HL-60 (cell line): Measurements from ENCODE around the gene NPM1.

Experiments used
- DNase-seq, 2 experiments: peaks; one replicate each; pipeline ENCODE4 v3.0.0-alpha.2; 2010 to 2020; ENCODE audit warnings: low read depth in 1 of 2, low spot score in 1 of 2
- H3K27ac ChIP-seq: fragments of 250-450 bp; sonication (Bioruptor Pico); replicated peaks from 2 replicates; pipeline ENCODE4 v1.5.1; 2020; ENCODE audit warnings: mild to moderate bottlenecking, moderate library complexity
- H3K27me3 ChIP-seq: fragments of 250-450 bp; sonication (Bioruptor Pico); 2 replicates; pipeline ENCODE4 v1.5.1; 2021; ENCODE audit warnings: mild to moderate bottlenecking, moderate library complexity; ENCODE audit not compliant: insufficient read depth, poor library complexity, severe bottlenecking
- H3K4me3 ChIP-seq: replicated peaks from 2 replicates; pipeline ENCODE4 v1.5.1; 2011; ENCODE audit warnings: mild to moderate bottlenecking, control low read depth, low read length; ENCODE audit not compliant: insufficient read depth
- CTCF ChIP-seq: IDR thresholded peaks from one replicate; pipeline ENCODE4 v1.5.1; 2011; ENCODE audit warnings: low read length, control low read depth, inconsistent platforms; ENCODE audit not compliant: insufficient read depth
- GABPA ChIP-seq: IDR thresholded peaks from 2 replicates; pipeline ENCODE4 v1.6.1; 2012; ENCODE audit warnings: low read depth
- POLR2AphosphoS5 ChIP-seq: IDR thresholded peaks from 2 replicates; pipeline ENCODE4 v1.6.1; 2012; ENCODE audit warnings: low read depth
- REST ChIP-seq: IDR thresholded peaks from 2 replicates; pipeline ENCODE4 v1.6.1; 2012; ENCODE audit warnings: low read depth; ENCODE audit not compliant: insufficient replicate concordance
- SPI1 ChIP-seq: IDR thresholded peaks from 2 replicates; pipeline ENCODE4 v1.6.1; 2012; ENCODE audit warnings: low read depth, mild to moderate bottlenecking, borderline replicate concordance

NPM1 gene

GRCh38 chr5:171450423-171451331 is 63.0 kb downstream of the NPM1 start:
- no peak for TF ChIP-seq POLR2AphosphoS5
- TF ChIP-seq REST = no peak
- no peak for TF ChIP-seq CTCF
- TF ChIP-seq GABPA = no peak
- TF ChIP-seq SPI1 = no peak
- no peak overlapping the region for H3K27ac ChIP-seq
- H3K4me3 ChIP-seq = no peak overlapping the region; the same call in 1 of the 2 replicates
- no peak for DNase-seq
- peaks cover 15% of the 10 kb centered on the region for H3K27me3 ChIP-seq

- H3K27ac ChIP-seq = no peak overlapping the region
- TF ChIP-seq GABPA = no peak
- TF ChIP-seq POLR2AphosphoS5 = no peak
- TF ChIP-seq SPI1 = no peak
- no peak for TF ChIP-seq REST
- no peak for TF ChIP-seq CTCF
- no peak for DNase-seq
- H3K27me3 ChIP-seq = peaks cover 15% of the 10 kb centered on the region
- no peak overlapping the region for H3K4me3 ChIP-seq
Observed at GRCh38 chr5:171451421-171451820, 63.8 kb downstream of the NPM1 start.

GRCh38 chr5:171453056-171453725 is 65.5 kb downstream of the NPM1 start:
- TF ChIP-seq CTCF = no peak
- no peak for TF ChIP-seq REST
- no peak for TF ChIP-seq SPI1
- Histone ChIP-seq H3K4me3 (no peak overlapping the region), H3K27ac (no peak overlapping the region), H3K27me3 (peaks cover 13% of the 10 kb centered on the region)
- DNase-seq = no peak
